ENCODE data around the gene HOATZ. TPM values are rescaled to one million over a fixed set of nuclear protein-coding genes. Genes with fewer than 3 reads are reported as not detected.
A peak's percentile ranks its signal among the peaks of the same experiment; 100 is the strongest.

The HOATZ gene
- total and polyA plus RNA-seq, 2 of the 13 experiments (the other 11 are each of a cell fraction or from before 2014, with no cell fraction given) = not detected

DNA sequence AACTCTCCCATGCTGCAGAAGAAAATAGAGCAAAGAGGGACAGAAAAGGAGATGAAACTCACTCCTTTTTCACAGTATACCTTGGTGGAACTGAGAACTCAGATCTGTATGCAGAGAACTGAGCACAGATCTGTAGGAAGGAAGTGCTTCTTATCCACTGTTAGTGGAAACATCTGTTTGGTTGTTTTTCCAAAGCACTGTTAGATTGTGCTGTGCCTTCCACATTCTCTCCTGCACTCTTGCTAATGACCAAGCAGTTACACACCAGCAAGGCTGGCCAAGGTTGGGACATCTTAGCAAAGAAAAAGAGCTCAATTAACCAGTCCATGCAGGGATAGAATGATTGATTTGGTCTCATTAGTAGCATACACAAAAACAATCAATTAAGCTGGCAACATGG, 67.6 kb downstream of the HOATZ start:
- peaks cover 17% of the 10 kb centered on the region for H3K4me1 ChIP-seq (ENCODE audit: insufficient read depth, low read length)
- H3K27me3 ChIP-seq (ENCODE audit: control insufficient read depth in 1 of 2, insufficient read depth in 2 of 2, low read length in 2 of 2) = no peaks in the 10 kb centered on the region
- no peak overlapping the region for H3K4me2 ChIP-seq (ENCODE audit: low read depth, low read length)
- TF ChIP-seq BCL3 (CRISPR knock-in tag; IDR thresholded peaks at IDR 0.05) = no peak
- TF ChIP-seq NRL (CRISPR knock-in tag; IDR thresholded peaks at IDR 0.05; ENCODE audit: borderline replicate concordance) = no peak
- no peak for TF ChIP-seq ZEB1 (IDR thresholded peaks at IDR 0.05; ENCODE audit: insufficient replicate concordance, low read depth)
- no peak for TF ChIP-seq ZNF639 (CRISPR knock-in tag; conservative IDR thresholded peaks at IDR 0.05)
- no peak for TF ChIP-seq ETV6 (CRISPR knock-in tag; conservative IDR thresholded peaks at IDR 0.05)
- TF ChIP-seq ZNF160 (CRISPR knock-in tag; IDR thresholded peaks at IDR 0.05) = no peak
- TF ChIP-seq, protein P1, sequence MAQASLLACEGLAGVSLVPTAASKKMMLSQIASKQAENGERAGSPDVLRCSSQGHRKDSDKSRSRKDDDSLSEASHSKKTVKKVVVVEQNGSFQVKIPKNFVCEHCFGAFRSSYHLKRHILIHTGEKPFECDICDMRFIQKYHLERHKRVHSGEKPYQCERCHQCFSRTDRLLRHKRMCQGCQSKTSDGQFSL (CRISPR knock-in tag; IDR thresholded peaks at IDR 0.05) = no peak
- TF ChIP-seq SNAI1 (CRISPR knock-in tag; IDR thresholded peaks at IDR 0.05; ENCODE audit: borderline replicate concordance) = no peak
- TF ChIP-seq RXRB (CRISPR knock-in tag; IDR thresholded peaks at IDR 0.05; ENCODE audit: borderline replicate concordance) = no peak
- TF ChIP-seq ZNF224 (CRISPR knock-in tag; IDR thresholded peaks at IDR 0.05) = no peak
- TF ChIP-seq, protein P2, sequence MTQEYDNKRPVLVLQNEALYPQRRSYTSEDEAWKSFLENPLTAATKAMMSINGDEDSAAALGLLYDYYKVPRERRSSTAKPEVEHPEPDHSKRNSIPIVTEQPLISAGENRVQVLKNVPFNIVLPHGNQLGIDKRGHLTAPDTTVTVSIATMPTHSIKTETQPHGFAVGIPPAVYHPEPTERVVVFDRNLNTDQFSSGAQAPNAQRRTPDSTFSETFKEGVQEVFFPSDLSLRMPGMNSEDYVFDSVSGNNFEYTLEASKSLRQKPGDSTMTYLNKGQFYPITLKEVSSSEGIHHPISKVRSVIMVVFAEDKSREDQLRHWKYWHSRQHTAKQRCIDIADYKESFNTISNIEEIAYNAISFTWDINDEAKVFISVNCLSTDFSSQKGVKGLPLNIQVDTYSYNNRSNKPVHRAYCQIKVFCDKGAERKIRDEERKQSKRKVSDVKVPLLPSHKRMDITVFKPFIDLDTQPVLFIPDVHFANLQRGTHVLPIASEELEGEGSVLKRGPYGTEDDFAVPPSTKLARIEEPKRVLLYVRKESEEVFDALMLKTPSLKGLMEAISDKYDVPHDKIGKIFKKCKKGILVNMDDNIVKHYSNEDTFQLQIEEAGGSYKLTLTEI (CRISPR knock-in tag; conservative IDR thresholded peaks at IDR 0.05) = no peak
- TF ChIP-seq, protein P3, sequence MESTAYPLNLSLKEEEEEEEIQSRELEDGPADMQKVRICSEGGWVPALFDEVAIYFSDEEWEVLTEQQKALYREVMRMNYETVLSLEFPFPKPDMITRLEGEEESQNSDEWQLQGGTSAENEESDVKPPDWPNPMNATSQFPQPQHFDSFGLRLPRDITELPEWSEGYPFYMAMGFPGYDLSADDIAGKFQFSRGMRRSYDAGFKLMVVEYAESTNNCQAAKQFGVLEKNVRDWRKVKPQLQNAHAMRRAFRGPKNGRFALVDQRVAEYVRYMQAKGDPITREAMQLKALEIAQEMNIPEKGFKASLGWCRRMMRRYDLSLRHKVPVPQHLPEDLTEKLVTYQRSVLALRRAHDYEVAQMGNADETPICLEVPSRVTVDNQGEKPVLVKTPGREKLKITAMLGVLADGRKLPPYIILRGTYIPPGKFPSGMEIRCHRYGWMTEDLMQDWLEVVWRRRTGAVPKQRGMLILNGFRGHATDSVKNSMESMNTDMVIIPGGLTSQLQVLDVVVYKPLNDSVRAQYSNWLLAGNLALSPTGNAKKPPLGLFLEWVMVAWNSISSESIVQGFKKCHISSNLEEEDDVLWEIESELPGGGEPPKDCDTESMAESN (CRISPR knock-in tag; conservative IDR thresholded peaks at IDR 0.05) = no peak
- no peak for TF ChIP-seq SYNCRIP (IDR thresholded peaks at IDR 0.05; ENCODE audit: insufficient read depth, low read depth, low read length)
- no peaks in the 10 kb centered on the region for H3K9me3 ChIP-seq (ENCODE audit: low read length)
- H3K36me3 ChIP-seq (replicated peaks in 1 of 2; ENCODE audit: control insufficient read depth in 1 of 2, insufficient read depth in 2 of 2, low read length in 2 of 2) = no peaks in the 10 kb centered on the region
- DNase-seq (ENCODE audit: low spot score) (no peak), ATAC-seq (no peak), FAIRE-seq (no peak)
- intact Hi-C loops (cut with micrococcal nuclease; ENCODE audit: unreplicated experiment) = loop anchor here (5.0 kb wide), 1 partner anchor 125 kb away; no protein-coding TSS in a partner anchor
- no peaks in the 10 kb centered on the region for H4K20me1 ChIP-seq (ENCODE audit: insufficient read depth, low read length)
- ChIA-PET POLR2A (no interaction called here), CTCF (ENCODE audit: low intra/inter-chr PET ratio, low total read pairs) (no interaction called here)
- no peak overlapping the region for H3K9ac ChIP-seq (ENCODE audit: insufficient read depth, low read depth, low read length)
- no peaks in the 10 kb centered on the region for H3K79me2 ChIP-seq (ENCODE audit: insufficient read depth, low read length)
- peak overlapping the region; percentile 12 for H2AFZ ChIP-seq (ENCODE audit: low read length)
- H3K4me3 ChIP-seq (replicated peaks in 1 of 3; ENCODE audit: insufficient read depth in 1 of 3, low read depth in 2 of 3, low read length in 3 of 3) = no peak overlapping the region
- BruUV-seq (replicated peaks) = no TSS peak
- no peak overlapping the region for H3K27ac ChIP-seq (ENCODE audit: extremely low read length, insufficient read depth, low read length)
- in situ Hi-C loops (cut with HindIII; ENCODE audit: extremely low pct_ligation_motif_present, low pct_unique_long_range_greater_than_20kb) = no loop called here
